Measurements from ENCODE around the gene GJB2.

GJB2 gene

GRCh38 chr13:20149762-20150161, 43.0 kb downstream of the GJB2 start:
- Histone ChIP-seq H2AFZ (ENCODE audit: low read depth, low read length, severe bottlenecking) (no peak overlapping the region), H4K20me1 (ENCODE audit: low read depth, low read length) (no peaks in the 10 kb centered on the region), H3K27ac (ENCODE audit: low read depth, low read length) (no peak overlapping the region), H3K4me2 (ENCODE audit: low read depth, low read length, poor library complexity, severe bottlenecking) (no peak overlapping the region), H3K9me3 (ENCODE audit: insufficient read depth, low read length) (no peaks in the 10 kb centered on the region), H3K79me2 (ENCODE audit: insufficient read depth, low read length) (no peaks in the 10 kb centered on the region), H3K36me3 (ENCODE audit: low read length) (no peaks in the 10 kb centered on the region), H3K27me3 (ENCODE audit: low read length) (no peaks in the 10 kb centered on the region), H3K4me3 (ENCODE audit: insufficient read depth, low read length, poor library complexity, severe bottlenecking) (no peak overlapping the region), H3K9me2 (replicated peaks; ENCODE audit: insufficient read depth, low read length) (no peaks in the 10 kb centered on the region), H3K9ac (ENCODE audit: low read length) (no peak overlapping the region), H3F3A (ENCODE audit: insufficient read depth) (no peaks in the 10 kb centered on the region)
- TF ChIP-seq CTCF (IDR thresholded peaks at IDR 0.05; ENCODE audit: insufficient read depth, low read length, poor library complexity, severe bottlenecking) = no peak
- TF ChIP-seq EZH2phosphoT487 (conservative IDR thresholded peaks at IDR 0.05; ENCODE audit: low read length) = no peak

DNA sequence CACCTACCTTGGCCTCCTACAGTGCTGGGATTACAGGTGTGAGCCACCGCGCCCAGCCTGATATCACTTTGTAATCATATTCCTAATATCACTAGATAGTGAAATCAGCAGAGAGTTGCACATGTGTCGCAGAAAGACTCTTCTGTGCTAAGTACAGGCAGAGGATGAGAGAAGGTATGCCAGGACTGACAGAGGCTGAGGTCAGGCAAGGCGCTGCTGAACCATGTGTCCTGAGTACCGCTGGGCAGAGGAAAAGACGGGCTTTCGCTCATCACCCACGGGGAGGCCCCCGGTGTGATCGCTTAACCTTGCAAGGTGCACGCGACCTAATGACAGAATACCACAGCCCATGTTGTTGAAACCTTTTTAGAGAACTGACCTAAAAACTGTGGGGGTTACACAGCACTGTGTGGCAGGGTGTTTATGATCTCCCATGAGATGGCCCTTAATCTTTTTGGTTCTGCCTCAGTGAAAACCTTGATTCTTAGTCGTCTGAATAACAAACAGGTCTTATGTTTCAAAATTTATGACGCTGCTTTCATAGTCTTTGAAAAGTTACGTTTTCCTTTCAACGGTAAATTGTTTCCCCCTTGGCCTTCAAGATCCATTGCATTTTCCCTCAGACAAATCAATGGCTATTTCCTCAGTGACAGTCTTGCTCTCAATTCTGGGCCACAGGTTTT, 44.1 kb downstream of the GJB2 start:
- H3K9me2 ChIP-seq (replicated peaks; ENCODE audit: insufficient read depth, low read length) = no peaks in the 10 kb centered on the region
- no peaks in the 10 kb centered on the region for H4K20me1 ChIP-seq (ENCODE audit: low read depth, low read length)
- H3K36me3 ChIP-seq (ENCODE audit: low read length) = no peaks in the 10 kb centered on the region
- H3K27me3 ChIP-seq (ENCODE audit: low read length) = no peaks in the 10 kb centered on the region
- H3F3A ChIP-seq (ENCODE audit: insufficient read depth) = no peaks in the 10 kb centered on the region
- H3K9ac ChIP-seq (ENCODE audit: low read length) = no peak overlapping the region
- no peak overlapping the region for H3K4me2 ChIP-seq (ENCODE audit: low read depth, low read length, poor library complexity, severe bottlenecking)
- no peak for TF ChIP-seq CTCF (IDR thresholded peaks at IDR 0.05; ENCODE audit: insufficient read depth, low read length, poor library complexity, severe bottlenecking)
- TF ChIP-seq EZH2phosphoT487 (conservative IDR thresholded peaks at IDR 0.05; ENCODE audit: low read length) = no peak
- H3K4me3 ChIP-seq (ENCODE audit: insufficient read depth, low read length, poor library complexity, severe bottlenecking) = no peak overlapping the region
- H2AFZ ChIP-seq (ENCODE audit: low read depth, low read length, severe bottlenecking) = no peak overlapping the region
- H3K9me3 ChIP-seq (ENCODE audit: insufficient read depth, low read length) = no peaks in the 10 kb centered on the region
- no peaks in the 10 kb centered on the region for H3K79me2 ChIP-seq (ENCODE audit: insufficient read depth, low read length)
- H3K27ac ChIP-seq (ENCODE audit: low read depth, low read length) = no peak overlapping the region

- Histone ChIP-seq H3K27me3 (ENCODE audit: low read length) (no peaks in the 10 kb centered on the region), H3K4me3 (ENCODE audit: insufficient read depth, low read length, poor library complexity, severe bottlenecking) (no peak overlapping the region), H3K36me3 (ENCODE audit: low read length) (no peaks in the 10 kb centered on the region), H3K9me2 (replicated peaks; ENCODE audit: insufficient read depth, low read length) (no peaks in the 10 kb centered on the region), H3K9ac (ENCODE audit: low read length) (no peak overlapping the region), H3K4me2 (ENCODE audit: low read depth, low read length, poor library complexity, severe bottlenecking) (no peak overlapping the region), H2AFZ (ENCODE audit: low read depth, low read length, severe bottlenecking) (no peak overlapping the region), H3K27ac (ENCODE audit: low read depth, low read length) (no peak overlapping the region), H3K9me3 (ENCODE audit: insufficient read depth, low read length) (no peaks in the 10 kb centered on the region), H3K79me2 (ENCODE audit: insufficient read depth, low read length) (no peaks in the 10 kb centered on the region), H4K20me1 (ENCODE audit: low read depth, low read length) (no peaks in the 10 kb centered on the region), H3F3A (ENCODE audit: insufficient read depth) (no peaks in the 10 kb centered on the region)
- no peak for TF ChIP-seq EZH2phosphoT487 (conservative IDR thresholded peaks at IDR 0.05; ENCODE audit: low read length)
- no peak for TF ChIP-seq CTCF (IDR thresholded peaks at IDR 0.05; ENCODE audit: insufficient read depth, low read length, poor library complexity, severe bottlenecking)
Observed at GRCh38 chr13:20146381-20146780, 46.4 kb downstream of the GJB2 start.

All from SU-DHL-6 (cell line).